Stimulated activated CD4-positive, alpha-beta T cell treated with anti-CD3 and anti-CD28 coated beads, Interleukin-15, amount 100 ng/mL, for 1 hour (primary cell): ENCODE measurements around the gene GIMAP4.
"Not testable (repeated sequence)": the region's sequence is repeated elsewhere in the genome, so short reads cannot be mapped to it uniquely, and the experiment has no call there.

Experiments
- DNase-seq, 2 donors: peaks; one replicate each; pipeline ENCODE4 v3.0.0-alpha.2; 2020; ENCODE audit warnings: low read depth in 1 of 2, low spot score in 1 of 2

GIMAP4 gene

DNA sequence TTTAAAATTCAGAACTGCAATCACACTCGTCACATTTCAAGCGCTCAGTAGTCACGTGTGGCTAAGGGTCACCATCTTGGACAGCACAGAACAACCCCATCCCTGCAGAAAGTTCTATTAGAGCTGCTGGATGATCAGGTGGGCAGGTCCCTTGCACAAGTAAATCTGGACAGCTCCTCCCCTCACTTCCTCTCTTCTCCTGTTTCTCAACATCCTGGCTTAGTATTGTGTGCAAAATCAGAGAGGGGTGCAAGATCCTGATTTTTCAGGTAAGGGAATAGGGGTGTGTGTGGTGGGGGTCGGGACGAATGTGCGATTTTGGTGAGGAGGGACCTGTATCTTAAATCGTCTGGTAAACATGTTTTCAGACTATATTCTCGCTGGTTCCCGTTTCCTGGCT is at the start of gene GIMAP4:
TSS of gene GIMAP4 (plus strand) at position 222 of the 400 bp plus-strand sequence. CDS start 2,512 bp downstream, outside the sequence.
- DNase-seq = no peak

DNA sequence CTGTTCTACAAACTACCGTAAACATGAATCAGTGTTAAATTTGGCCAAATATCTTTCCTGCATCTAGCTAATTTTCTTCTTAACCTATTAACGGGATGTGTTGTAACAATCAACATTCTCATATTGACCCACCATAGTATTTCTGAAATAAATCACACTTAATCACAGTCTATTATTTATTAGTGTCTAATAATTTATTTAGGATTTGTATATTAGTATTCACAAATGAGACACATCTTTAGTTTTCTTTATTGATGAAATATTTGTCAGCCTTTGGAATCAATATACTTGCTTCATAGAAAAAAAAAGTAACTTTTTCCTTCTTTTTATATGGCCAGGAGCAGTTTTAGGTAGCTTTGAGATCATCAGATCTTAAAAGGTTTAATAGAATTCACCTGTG is 47.9 kb upstream of the GIMAP4 start:
- no peak for DNase-seq

DNA sequence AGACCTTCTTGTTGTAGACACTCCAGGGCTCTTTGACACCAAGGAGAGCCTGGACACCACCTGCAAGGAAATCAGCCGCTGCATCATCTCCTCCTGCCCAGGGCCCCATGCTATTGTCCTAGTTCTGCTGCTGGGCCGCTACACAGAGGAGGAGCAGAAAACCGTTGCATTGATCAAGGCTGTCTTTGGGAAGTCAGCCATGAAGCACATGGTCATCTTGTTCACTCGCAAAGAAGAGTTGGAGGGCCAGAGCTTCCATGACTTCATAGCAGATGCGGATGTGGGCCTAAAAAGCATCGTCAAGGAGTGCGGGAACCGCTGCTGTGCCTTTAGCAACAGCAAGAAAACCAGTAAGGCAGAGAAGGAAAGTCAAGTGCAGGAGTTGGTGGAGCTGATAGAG is 47.0 kb upstream of the GIMAP4 start:
- DNase-seq = no peak

DNA sequence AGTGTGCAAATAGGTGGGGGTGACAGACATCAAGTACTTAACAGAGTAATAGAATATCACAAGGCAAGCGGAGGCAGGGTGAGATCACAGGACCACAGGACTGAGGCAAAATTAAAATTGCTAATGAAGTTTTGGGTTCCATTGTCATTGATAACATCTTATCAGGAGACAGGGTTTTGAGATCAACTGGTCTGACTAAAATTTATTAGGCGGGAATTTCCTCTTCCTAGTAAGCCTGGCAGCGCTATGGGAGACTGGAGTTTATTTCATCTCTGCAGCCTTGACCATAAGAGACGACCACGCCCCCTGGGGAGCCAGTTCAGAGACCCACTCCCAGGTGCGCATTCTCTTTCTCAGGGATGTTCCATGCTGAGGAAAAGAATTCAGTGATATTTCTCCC is 44.3 kb upstream of the GIMAP4 start:
- not testable (repeated sequence) for DNase-seq

DNA sequence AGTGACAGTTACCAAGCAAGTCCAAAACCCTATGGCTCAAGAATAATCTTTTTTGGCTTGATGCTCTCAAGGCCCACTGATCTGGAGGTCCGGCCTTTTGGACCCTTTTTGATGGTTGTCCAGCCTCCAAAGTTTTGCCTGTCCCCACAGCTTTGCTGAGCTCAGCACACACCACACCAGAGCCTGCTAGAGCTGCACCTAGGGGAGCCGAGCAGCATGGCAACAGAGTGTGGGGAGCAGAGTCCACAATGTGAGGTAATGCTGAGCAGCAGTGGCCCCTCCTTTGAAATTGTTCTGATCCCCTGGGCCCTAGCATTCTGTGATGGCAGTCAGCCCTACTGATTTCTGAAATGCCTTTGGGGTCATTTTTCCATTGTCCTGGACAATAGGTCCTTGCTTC is 43.2 kb upstream of the GIMAP4 start:
- DNase-seq = no peak

DNA sequence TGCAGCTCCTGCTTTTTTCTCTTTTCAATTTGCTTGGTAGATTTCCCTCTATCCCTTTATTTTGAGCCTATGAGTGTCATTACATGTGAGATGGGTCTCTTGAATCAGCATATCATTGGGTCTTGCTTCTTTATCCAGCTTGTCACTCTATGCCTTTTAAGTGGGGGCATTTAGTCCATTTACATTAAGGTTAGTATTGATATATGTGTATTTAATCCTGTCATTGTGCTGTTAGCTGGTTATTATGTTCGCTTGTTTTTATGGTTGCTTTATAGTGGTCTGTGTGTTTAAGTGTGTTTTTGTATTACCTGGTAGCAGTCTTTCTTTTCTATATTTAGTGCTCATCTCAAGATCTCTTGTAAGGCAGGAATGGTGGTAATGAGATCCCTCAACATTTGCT is 35.5 kb upstream of the GIMAP4 start:
- DNase-seq = no peak

DNA sequence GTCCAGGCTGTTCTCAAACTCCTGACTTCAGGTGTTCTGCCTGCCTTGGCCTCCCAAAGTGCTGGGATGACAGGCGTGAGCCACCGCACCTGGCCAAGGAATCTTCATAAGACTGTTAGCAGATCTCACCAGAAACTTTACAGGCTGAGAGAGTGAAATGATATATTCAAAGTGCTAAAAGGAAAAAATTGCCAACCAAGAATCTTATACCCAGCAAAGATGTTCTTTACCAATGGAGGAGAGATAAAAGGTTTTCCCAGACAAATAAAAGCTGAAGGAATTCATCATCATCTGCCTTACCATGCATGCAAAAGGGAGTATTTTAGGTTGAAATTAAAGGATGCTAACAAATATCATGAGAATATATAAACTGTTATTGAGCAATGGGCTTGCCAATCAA is 28.9 kb upstream of the GIMAP4 start:
- no peak for DNase-seq

DNA sequence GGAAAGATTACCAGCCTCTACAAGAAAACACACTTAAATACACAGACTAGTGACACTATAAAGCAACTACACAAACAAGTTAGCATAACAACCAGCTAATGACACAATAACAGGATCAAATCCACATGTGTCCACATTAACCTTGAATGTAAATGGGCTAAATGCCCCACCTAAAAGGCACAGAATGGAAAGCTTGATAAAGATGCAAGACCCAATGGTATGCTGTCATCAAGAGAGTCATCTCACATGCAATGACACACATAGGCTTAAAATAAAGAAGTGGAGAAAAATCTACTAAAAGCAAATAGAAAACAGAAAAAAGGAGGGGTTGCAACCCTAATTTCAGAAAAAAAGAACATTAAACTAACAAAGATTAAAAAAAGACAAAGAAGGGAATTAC is 14.0 kb upstream of the GIMAP4 start:
- DNase-seq = no peak

DNA sequence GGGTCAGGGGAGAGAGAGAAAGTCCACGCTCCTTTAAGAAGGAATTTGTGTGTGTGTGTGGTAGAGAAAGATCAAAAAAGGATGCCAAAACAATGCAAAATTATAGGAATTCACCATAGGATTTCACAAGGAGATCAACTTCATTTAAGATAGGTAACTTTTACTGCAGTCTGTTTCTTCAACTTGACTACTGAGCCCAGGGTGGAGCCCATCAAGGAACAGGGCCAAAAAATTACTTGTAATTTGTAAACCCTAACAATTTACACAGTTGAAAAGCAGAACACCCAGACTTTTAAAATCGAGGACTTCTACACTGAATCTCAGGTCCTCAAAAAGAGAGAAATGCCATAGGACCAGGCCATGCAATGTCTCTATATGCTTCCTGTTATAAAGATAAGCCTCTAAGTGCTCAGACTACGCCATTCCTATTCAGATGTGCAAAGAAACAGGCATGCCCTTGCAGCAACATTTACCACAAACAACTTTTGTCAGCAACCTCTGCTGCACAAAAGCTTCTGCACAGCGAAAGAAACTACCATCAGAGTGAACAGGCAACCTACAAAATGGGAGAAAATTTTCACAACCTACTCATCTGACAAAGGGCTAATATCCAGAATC is 10.6 kb upstream of the GIMAP4 start:
- no peak for DNase-seq

DNA sequence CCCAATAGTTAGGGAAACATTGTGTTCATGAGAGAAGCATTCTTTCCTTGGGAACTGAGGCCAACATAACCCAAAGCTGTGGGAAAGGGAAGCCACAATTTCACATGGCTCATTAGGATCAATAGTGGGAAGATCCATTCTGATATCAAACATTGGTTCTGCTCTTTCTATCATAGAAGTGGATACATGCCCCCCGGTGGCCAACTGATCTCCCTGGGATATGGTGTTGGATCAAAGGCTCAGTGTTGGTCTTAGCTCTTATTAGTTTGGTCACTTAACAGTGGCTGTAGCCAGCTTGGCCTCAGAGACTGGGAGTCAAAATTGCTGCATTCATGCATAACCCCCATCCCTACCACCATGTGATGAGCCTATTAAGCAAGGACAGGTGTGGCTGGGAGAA is 6.7 kb upstream of the GIMAP4 start:
- DNase-seq = no peak

DNA sequence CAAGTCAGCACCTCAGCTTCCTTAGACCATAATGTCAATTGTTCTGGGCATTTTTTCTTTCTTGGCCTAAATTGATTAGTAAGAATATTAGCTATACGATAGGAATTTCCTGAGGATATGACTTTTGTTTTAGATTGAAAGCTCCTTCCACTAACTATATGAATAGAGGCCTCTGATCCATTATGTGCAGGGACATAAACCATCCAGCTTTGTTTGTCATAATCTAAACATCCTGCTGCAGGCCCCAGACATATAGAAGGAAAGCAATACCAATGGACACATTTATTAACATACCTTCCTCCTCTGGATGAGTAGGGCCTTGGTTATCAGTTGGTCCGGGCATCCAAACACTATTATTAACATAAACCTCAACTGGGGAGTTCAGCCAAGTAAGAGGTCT is 4.3 kb upstream of the GIMAP4 start:
- no peak for DNase-seq

DNA sequence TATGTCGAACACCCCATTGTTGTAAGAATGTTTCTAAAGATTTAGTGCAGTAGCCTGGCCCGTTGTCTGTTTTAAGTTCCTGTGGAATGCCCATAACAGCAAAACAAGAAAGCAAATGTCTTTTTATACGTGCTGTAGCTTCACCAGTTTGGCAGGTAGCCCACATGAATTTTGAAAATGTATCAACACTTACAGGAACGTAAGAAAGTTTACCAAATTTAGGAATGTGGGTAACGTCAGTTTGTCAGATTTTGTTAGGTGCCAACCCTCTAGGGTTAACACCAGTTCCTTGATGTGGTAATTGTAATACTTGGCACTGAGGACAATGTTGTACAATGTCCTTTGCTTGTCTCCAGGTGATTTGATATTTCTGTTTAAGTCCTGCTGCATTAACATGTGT is 3.2 kb upstream of the GIMAP4 start:
- DNase-seq = no peak

DNA sequence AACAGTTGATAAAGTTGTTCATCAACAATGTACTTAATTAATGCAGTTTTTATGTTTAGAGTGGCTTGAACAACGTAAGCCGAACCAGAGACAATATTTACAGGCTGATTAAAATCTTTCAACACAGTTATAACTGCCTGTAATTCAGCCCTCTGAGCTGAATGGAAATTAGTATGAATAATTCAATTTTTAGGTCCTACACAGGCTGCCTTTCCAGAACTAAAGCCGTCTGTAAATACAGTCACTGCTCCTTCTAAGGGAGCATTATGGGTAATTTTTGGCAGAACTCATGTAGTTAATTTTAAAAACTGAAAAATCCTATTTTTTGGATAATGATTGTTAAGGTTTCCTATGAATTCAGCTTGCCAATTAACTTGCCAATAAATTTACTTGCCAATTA is 2.6 kb upstream of the GIMAP4 start:
- DNase-seq = no peak

DNA sequence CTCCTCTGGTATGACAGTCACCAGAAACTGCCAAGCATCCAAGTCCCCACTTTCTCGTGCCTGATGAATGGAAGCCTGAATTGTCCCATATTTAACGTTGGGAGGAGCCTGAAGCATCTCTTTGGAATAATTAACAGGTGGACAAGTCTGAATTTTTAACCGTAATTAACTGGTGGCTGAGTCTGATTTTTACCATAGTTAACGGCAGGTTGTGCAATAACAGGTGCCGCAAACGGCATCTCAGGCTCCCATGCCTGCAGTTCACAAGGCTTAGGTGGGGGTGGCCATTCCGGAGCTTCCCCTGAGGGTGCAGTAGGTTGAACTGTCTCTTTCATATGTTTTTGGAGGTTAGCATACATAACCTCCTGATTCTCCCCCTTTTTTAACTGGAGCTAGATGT is 2.0 kb upstream of the GIMAP4 start:
- no peak for DNase-seq

DNA sequence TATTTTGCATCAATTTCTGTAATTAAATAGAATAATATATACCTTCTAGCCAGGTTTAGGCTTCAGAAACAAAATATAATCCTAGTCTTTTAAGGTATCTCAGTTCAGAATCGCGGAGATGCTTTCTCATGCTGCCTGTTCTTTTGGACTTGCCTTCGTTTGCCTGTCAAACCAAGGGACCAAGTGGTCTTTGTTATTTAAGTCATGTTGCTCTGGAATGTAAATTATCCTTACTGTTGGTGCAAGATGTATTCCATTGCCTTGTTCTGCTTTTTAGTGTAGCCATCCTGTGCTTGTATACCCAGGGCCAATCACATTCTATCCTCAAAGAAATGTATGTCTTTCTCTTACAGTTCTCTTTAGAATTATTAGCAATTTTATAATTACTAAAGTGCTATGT is 1.1 kb upstream of the GIMAP4 start:
- DNase-seq = no peak

DNA sequence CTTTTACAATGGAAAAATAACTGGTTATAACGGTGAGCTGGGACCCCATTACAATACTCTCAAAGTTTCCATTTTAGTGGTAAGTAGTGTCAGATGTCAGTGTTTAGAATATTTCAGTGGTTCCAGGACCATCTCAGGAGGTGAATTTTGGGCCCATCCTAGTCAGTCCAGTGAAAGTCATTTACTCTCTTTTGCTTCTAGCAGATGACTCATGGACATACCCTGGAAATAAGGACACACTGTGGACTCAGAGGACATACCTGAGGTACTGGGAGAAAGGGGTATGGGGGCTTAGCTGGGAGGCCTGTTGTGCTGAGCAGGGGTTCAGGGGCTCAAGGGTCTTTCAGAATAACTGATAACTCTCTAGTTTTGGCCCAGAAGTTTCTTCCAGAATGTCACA is 618 bp upstream of the GIMAP4 start:
- no peak for DNase-seq

DNA sequence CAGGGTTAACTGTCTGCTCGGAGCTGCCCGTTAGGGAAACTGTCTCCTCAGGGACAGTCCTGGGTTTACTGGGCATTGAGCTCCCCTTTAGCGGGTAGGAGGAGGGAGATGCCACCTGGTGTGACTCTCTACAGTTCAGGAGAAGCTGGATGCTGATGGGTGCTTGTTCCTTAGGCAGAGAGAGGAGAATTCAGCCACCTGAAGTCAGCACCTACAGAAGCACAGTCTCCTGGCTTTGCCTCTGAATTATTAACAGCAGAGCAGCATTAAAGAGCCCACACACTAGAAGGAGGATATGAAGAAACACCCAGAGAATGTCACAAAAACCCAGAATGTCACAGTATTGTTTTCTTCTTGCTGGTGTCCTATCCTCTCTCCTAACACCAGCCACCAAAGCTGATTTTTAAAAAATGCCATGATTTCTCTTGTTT is 696 bp downstream of the GIMAP4 start:
- DNase-seq = no peak

DNA sequence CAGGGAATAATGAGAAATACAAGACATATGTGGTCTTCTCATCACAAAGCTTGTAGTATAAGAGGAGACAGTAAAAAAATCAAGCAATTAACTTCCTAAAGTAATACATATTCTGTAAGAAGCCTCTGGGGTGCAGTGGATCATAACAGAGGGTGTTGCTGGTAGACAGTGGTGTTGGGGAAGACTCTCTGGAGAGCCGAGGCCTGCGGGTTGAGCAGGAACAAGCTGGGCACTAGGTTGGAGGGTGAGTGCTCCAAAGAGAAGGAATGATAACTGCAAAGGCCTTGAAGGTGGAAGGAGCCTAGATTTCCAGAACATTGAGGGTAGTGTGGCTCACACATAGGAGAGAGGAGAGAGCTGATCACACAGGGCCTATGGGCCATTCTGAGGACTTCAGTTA is 1.5 kb downstream of the GIMAP4 start:
- DNase-seq = no peak

DNA sequence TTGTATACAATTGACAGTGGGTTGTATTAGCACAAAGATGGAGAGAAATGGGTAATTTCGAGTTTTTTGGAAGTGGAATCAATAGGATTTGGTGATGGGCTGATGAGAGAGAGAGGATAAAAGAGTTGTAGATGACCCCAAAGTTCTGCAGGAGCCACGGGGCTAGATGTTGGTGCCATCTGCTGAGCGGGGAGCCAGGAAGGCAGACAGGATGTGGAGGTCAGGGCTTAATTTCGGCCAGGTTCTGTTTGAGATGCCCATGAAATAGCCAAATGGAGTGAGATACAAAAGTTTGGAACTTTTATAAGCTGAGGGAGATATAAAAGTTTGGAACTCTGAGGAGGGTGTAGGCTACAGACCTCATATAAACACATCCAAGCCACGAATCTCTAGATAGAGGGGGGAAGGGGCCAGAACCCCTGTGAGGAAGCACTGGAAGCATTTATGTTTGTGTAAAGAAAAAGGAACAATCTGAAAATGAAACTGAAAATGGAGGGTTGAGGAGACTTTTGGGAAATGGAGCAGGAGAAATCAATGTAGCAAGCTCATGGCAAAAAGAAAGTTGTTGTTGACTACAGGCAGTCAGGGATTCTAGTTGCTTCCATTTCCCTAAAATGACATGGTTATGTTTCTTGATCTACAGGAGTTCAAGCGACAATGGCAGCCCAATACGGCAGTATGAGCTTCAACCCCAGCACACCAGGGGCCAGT is 2.2 kb downstream of the GIMAP4 start:
- no peak for DNase-seq

DNA sequence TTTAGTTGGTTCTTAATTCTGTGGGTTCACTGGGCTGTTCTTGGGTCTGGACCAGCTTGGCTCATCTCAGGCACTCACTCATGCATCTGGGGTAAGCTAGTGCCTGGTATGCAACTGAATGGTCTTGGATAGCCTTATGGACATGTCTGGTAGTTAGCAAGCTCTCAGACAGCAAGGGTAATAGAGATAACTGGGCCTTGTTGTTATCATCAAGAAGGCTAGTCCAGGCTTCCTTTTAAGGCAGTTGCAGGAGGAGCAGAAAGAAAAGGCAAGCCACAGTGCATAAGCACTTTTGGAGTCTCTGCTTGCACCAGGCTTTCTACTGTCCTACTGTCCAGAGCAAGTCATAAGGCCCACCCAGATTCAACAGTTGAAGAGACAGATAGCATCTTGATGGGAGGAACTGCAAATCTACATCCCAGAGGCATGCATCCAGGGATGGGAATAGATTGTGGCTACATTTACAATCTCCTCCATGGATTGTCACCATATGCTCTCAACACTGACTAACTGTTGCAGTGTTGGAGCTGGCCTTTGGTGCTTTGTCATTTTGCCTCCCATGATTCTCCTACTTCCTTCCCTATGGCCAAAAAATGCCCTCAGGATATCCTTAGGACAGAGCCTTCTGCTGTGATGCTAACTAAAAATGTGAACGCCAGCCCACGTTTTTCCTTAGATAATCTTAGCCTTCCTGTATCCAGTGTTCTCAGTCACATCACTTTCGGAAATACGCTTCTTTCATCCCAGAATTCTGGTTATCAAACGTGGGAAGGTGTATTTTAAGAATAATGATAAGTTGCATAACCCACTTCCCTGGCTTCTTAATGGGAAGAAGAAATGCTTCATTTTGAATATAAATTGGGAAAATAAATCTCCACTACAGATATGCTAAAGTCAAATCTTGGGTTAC is 3.6 kb downstream of the GIMAP4 start:
- DNase-seq = no peak

DNA sequence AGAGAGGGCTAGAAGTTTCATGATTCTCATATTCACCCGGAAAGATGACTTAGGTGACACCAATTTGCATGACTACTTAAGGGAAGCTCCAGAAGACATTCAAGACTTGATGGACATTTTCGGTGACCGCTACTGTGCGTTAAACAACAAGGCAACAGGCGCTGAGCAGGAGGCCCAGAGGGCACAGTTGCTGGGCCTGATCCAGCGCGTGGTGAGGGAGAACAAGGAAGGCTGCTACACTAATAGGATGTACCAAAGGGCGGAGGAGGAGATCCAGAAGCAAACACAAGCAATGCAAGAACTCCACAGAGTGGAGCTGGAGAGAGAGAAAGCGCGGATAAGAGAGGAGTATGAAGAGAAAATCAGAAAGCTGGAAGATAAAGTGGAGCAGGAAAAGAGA is 5.3 kb downstream of the GIMAP4 start:
- DNase-seq = no peak

DNA sequence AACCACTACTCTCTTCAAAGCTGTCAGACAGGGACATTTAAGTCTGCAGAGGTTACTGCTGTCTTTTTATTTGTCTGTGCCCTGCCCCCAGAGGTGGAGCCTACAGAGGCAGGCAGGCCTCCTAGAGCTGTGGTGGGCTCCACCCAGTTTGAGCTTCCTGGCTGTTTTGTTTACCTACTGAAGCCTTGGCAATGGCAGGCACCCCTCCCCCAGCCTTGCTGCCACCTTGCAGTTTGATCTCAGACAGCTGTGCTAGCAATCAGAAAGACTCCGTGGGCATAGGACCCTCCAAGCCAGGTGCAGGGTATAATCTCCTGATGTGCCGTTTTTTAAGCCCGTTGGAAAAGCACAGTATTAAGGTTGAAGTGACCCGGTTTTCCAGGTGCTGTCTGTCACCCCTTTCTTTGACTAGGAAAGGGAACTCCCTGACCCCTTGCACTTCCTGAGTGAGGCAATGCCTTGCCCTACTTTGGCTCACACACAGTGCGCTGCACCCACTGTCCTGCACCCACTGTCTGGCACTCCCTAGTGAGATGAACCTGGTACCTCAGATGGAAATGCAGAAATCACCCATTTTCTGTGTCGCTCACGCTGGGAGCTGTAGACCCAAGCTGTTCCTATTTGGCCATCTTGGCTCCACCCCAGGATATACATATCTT is 12.9 kb downstream of the GIMAP4 start:
- not testable (repeated sequence) for DNase-seq
